BJ (cell line): Measurements from ENCODE around the gene TRIML2. TPM values are rescaled to one million over a fixed set of nuclear protein-coding genes. Genes with fewer than 3 reads are reported as not detected.

Experiments
- CTCF ChIA-PET: fragments of 350-600 bp; formaldehyde crosslinking; extraction: SDS; loops from one replicate; lab custom pipeline; 2021; ENCODE audit warnings: antibody characterized with exemption, inconsistent platforms; lab: Yijun Ruan, JAX
- POLR2A ChIA-PET: fragments of 300-600 bp; sonication (Branson Sonifier 250); formaldehyde crosslinking; extraction: SDS; loops from one replicate; lab custom pipeline; 2021; ENCODE audit warnings: antibody characterized with exemption; lab: Charles Lee
- DNase-seq: peaks from one replicate; pipeline ENCODE4 v3.0.0-alpha.2; 2011; ENCODE audit warnings: low read depth
- H3K27me3 ChIP-seq: 2 replicates; pipeline ENCODE4 v1.6.0; 2011; ENCODE audit warnings: low read length; ENCODE audit not compliant: control insufficient read depth, insufficient read depth
- H3K36me3 ChIP-seq: 2 replicates; pipeline ENCODE4 v1.5.1; 2011; ENCODE audit warnings: low read length; ENCODE audit not compliant: control insufficient read depth, insufficient read depth
- H3K4me3 ChIP-seq: 2 replicates; pipeline ENCODE4 v1.5.1; 2011; ENCODE audit warnings: low read depth, mild to moderate bottlenecking, control low read depth, low read length
- CTCF ChIP-seq: IDR thresholded peaks from 2 replicates; pipeline ENCODE4 v1.5.1; 2011; ENCODE audit warnings: low read depth, mild to moderate bottlenecking, control low read depth, inconsistent platforms, low read length, moderate library complexity; ENCODE audit not compliant: insufficient read depth
- polyA plus RNA-seq: library from polyadenylated mRNA; depleted of rRNA; stranded (reverse); fragments of >200 nt; gene quantifications from 2 replicates; pipeline ENCODE4 v1.2.3, GENCODE V29; 2011

Gene TRIML2
- polyA plus RNA-seq, 1 experiment: not detected

DNA sequence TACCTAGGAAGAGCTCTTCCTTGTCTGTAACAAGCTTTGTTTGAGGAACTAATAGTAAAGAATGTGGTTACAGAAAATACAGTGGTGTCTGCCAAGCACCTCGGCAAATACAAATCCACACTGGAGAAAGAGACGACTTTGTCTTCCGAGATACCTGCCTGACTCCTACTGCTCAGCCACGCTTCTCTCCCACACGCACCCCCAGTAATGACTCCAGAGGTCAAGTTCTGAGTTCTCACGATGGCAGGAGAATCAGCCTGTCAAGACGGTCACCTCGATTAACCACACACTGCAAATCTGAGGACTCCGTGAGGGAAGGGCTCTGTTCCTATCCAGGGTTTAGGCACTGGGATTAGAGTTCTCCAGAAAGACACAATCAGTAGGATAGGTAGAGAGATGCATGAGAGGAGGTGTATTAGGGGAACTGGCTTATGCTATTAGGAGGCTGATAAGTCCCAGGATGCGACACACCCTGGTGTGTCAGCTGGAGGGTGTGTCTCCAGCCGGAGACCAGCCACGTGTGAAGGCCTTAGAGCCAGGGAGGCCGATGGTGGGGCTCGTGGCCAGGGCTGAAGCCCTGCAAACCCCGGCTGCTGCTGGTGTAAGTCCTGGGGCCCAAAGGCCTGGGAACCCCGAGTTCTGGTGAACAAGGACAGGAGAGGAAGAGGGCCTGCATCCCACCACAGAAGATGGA, 8.4 kb upstream of the TRIML2 start:
- no peak for DNase-seq
- no peaks in the 10 kb centered on the region for H3K36me3 ChIP-seq
- no peak overlapping the region for H3K4me3 ChIP-seq
- no peak for TF ChIP-seq CTCF
- no peaks in the 10 kb centered on the region for H3K27me3 ChIP-seq
- POLR2A ChIA-PET: no interaction called here
- CTCF ChIA-PET: no interaction called here

- ChIA-PET CTCF (no interaction called here), POLR2A (no interaction called here)
- no peak for DNase-seq
- H3K4me3 ChIP-seq: no peak overlapping the region
- H3K27me3 ChIP-seq: no peaks in the 10 kb centered on the region
- TF ChIP-seq CTCF: no peak
- H3K36me3 ChIP-seq: no peaks in the 10 kb centered on the region
Observed at GRCh38 chr4:188113156-188113555, 3.8 kb upstream of the TRIML2 start.

DNA sequence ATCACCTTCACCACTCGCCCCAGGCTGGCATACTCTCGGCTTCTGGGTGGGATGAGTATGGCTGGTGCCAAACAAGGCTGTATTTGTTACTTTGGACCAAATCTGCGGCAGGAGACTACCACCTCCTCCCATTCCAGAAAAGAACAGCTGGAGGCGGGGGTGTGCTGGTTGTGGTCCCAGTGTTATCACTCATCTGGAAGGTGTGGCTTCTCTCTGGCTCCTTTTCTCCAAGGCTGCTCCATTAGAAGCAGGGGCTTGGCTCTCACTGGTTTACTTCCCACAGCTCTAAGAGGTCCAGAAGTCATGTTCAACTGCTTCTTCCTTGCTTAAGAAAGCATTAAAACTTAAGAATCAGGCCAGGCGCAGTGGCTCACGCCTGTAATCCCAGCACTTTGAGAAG, 2.6 kb upstream of the TRIML2 start:
- no peak overlapping the region for H3K4me3 ChIP-seq
- CTCF ChIA-PET: no interaction called here
- TF ChIP-seq CTCF: no peak
- POLR2A ChIA-PET: no interaction called here
- no peaks in the 10 kb centered on the region for H3K27me3 ChIP-seq
- no peak for DNase-seq
- no peaks in the 10 kb centered on the region for H3K36me3 ChIP-seq

GRCh38 chr4:188110741-188111471, 1.5 kb upstream of the TRIML2 start:
- ChIA-PET POLR2A (no interaction called here), CTCF (no interaction called here)
- no peak overlapping the region for H3K4me3 ChIP-seq
- no peaks in the 10 kb centered on the region for H3K27me3 ChIP-seq
- no peaks in the 10 kb centered on the region for H3K36me3 ChIP-seq
- TF ChIP-seq CTCF: no peak
- DNase-seq: no peak

DNA sequence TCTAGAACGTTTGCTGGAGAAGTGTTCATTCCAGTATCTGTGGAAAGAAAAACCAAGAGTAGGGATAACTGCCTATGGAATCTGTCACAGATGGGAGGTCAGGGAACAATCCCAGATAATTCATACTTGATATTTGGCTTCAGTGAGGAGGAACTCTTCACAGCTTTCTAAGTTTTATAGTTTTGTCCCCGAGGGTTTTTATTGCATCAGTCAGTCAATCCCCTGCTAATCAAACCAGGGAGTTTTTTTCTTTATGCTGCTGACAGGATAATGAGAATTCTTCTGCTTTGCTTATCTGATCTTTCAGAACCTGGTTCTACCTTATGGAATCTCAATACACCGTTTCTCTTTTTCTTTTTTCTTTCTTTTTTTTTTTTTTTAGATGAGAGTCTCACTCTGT, 633 bp upstream of the TRIML2 start:
- POLR2A ChIA-PET: no interaction called here
- no peak for DNase-seq
- no peak for TF ChIP-seq CTCF
- Histone ChIP-seq H3K27me3 (no peaks in the 10 kb centered on the region), H3K36me3 (no peaks in the 10 kb centered on the region), H3K4me3 (no peak overlapping the region)
- CTCF ChIA-PET: interaction anchor here (1.2 kb wide), 1 partner anchor 51 kb away, joined by 3 read pairs; no protein-coding TSS in a partner anchor
